HEK293T (cell line): Measurements from ENCODE around the gene PPL.

ENCODE experiments used
- ELF4 ChIP-seq: fragments of 450-650 bp; IDR thresholded peaks from 2 replicates; pipeline ENCODE4 v1.6.1; 2017; ENCODE audit warnings: antibody characterized with exemption
- SUZ12 ChIP-seq: fragments of 450-650 bp; IDR thresholded peaks from 2 replicates; pipeline ENCODE4 v1.6.1; 2016; ENCODE audit warnings: mild to moderate bottlenecking

DNA sequence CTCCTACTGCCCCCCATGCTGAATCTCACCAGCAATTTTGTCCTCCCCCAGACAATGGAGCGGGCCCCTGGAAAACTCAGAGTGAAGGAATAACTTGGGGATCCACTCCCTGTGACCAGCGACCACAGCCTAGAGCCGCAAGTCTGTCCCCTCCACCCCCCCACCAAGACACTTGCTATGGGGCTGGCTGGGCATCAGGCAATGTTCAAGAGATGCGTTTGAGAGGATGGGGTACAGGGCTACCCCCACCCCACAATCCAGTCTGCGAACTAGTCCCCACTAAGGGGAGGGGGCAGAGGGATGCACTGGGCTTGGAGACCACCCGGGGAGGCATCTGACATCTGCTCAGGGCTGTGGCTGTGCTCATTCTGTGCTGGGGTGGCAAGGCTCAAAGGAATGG, 2.4 kb downstream of the PPL start:
- TF ChIP-seq SUZ12 (no peak), ELF4 (no peak)
